ENCODE results near the gene PCNT. TPM values are rescaled to one million over a fixed set of nuclear protein-coding genes. Genes with fewer than 3 reads are reported as not detected.

PCNT gene
- total and polyA plus RNA-seq, 2 of the 8 experiments (the other 6 are each of a cell fraction or from before 2014, with no cell fraction given), result 9.9 to 45.1 TPM

DNA sequence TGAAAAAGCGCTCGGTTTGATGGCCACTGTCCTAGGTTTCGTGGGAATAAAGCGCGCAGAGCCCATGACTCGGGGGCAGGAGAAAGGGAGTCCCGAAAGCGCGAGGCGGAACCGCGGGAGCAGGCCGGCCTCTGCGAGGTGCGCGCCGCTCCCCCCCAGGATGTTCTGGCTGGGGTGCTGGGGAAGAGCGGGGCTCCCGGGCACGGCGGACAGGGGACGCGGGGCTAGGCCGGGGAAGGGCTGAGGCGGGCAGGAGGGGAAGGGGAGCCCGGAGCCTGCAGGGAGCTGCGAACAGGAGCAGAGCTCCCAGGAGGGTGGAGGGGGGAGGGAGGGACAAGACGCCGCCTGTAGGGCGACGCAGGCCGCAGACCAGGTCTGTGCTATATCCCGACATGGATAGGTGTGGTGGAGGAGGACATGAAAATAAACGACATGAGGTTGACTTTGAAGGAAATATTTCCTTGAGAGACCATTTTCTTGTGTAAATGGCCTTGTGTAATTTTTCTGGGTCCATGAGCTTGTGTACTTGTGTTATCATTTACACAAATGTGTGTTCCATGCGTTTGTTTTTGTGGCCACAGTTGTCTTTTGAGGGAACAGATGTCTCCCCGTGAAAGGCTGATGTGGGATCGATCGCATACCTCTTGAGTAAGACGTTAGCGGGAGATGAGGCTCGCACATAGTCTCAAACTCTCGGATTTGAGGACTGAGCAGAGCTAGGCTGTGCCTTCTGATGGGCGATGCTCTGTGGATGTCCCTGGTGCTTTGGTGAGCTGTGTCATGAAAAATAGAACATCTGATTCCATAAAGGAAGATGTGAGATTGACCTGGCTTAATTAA is 1.3 kb downstream of the PCNT start (continued):
- TF ChIP-seq, protein P1, sequence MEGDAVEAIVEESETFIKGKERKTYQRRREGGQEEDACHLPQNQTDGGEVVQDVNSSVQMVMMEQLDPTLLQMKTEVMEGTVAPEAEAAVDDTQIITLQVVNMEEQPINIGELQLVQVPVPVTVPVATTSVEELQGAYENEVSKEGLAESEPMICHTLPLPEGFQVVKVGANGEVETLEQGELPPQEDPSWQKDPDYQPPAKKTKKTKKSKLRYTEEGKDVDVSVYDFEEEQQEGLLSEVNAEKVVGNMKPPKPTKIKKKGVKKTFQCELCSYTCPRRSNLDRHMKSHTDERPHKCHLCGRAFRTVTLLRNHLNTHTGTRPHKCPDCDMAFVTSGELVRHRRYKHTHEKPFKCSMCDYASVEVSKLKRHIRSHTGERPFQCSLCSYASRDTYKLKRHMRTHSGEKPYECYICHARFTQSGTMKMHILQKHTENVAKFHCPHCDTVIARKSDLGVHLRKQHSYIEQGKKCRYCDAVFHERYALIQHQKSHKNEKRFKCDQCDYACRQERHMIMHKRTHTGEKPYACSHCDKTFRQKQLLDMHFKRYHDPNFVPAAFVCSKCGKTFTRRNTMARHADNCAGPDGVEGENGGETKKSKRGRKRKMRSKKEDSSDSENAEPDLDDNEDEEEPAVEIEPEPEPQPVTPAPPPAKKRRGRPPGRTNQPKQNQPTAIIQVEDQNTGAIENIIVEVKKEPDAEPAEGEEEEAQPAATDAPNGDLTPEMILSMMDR (IDR thresholded peaks at IDR 0.05; ENCODE audit: control extremely low read depth in 1 of 3, insufficient read depth in 1 of 3, low read depth in 1 of 3, low read length in 3 of 3), result peak in 1 of 3 experiments; percentile 22; a peak in 1 of 4 replicates
- peak; percentile 52 for TF ChIP-seq PHF8 (conservative IDR thresholded peaks at IDR 0.05; ENCODE audit: low read depth, low read length)
- TF ChIP-seq TBP (IDR thresholded peaks at IDR 0.05; ENCODE audit: low read depth, low read length), result peak; percentile 38; the same call in 1 of the 2 replicates
